ENCODE results near the gene PLCB4. TPM values are rescaled to one million over a fixed set of nuclear protein-coding genes. Genes with fewer than 3 reads are reported as not detected.
A peak's percentile ranks its signal among the peaks of the same experiment; 100 is the strongest.

The PLCB4 gene
- total RNA-seq, 1 donor from 2014 or later, result 1.6 TPM

DNA sequence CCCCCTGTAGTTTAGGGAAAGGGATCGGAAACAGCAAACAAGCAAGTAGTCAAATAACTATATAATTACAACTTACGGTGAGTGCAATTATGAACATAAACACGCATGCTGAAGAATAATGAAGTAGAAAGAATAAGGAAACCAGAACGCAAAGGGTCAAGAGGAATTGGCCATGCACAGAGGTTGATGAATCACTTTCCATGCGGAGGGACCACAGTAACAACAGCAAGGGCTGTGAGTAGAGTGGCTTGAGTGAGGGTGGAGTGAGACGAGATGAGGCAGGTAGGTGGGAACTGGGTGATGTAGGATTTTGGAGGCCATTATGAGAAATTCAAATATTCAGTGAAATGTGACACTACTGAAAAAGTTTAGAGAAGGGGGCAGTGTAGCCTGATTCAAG, 333.3 kb downstream of the PLCB4 start:
- no peak for TF ChIP-seq CTCF (IDR thresholded peaks at IDR 0.05; ENCODE audit: insufficient read depth, low read length, severe bottlenecking)

DNA sequence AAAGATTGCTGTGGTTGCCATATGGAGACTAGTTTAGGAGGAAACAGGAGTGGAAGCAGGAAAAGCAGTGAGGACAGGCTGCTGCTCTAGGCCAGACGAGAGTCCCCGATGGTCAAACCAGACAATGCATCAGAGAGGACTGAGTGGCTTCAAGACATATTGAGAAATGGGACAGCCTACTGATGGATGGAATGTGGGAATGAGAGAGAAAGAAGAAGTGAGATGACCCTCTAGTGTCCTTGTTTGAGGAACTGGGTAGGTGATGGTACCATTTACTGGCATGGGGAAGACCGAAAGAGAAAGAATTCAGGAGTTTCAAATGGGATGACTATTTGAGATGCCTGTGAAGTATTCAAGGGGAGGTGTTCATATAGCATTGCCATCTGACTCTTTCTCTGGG, 333.7 kb downstream of the PLCB4 start:
- no peak for FAIRE-seq
- no peak for TF ChIP-seq CTCF (IDR thresholded peaks at IDR 0.05; ENCODE audit: insufficient read depth, low read length, severe bottlenecking)
- Histone ChIP-seq H3K36me3 (ENCODE audit: control insufficient read depth, insufficient read depth, low read length) (no peaks in the 10 kb centered on the region), H3K4me3 (ENCODE audit: low read depth, low read length) (no peak overlapping the region), H3K27me3 (ENCODE audit: control insufficient read depth, insufficient read depth, low read length) (no peaks in the 10 kb centered on the region)
- no peak for DNase-seq (ENCODE audit: low read depth)

More for the DNA sequence above, 333.3 kb downstream of the PLCB4 start:
- Histone ChIP-seq H3K36me3 (ENCODE audit: control insufficient read depth, insufficient read depth, low read length) (no peaks in the 10 kb centered on the region), H3K4me3 (ENCODE audit: low read depth, low read length) (no peak overlapping the region), H3K27me3 (ENCODE audit: control insufficient read depth, insufficient read depth, low read length) (no peaks in the 10 kb centered on the region)
- FAIRE-seq (no peak), DNase-seq (ENCODE audit: low read depth) (no peak)

DNA sequence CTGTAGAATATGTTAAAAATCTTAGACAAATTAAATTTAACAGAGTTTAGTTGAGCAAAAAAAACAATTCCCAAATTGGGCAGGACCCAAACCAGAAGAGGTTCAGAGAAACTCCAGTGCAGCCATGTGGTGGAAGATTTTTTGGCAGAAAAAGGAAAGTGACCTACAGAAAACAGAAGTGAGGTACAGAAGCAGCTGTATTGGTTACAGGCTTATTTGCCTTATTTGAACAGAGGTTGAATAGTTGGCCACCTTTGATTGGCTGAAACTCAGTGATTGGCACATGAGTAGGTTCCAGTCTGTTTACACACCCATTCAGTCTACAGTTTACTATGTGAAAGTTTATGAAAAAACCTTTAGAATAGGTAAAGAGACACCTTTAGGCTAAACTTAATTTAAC, 334.6 kb downstream of the PLCB4 start:
- TF ChIP-seq CTCF (IDR thresholded peaks at IDR 0.05; ENCODE audit: insufficient read depth, low read length, severe bottlenecking), result no peak
- Histone ChIP-seq H3K36me3 (ENCODE audit: control insufficient read depth, insufficient read depth, low read length) (no peaks in the 10 kb centered on the region), H3K27me3 (ENCODE audit: control insufficient read depth, insufficient read depth, low read length) (no peaks in the 10 kb centered on the region), H3K4me3 (ENCODE audit: low read depth, low read length) (no peak overlapping the region)
- FAIRE-seq (no peak), DNase-seq (ENCODE audit: low read depth) (no peak)

- peak; percentile 65 for DNase-seq (ENCODE audit: low read depth)
- Histone ChIP-seq H3K36me3 (ENCODE audit: control insufficient read depth, insufficient read depth, low read length) (no peaks in the 10 kb centered on the region), H3K27me3 (ENCODE audit: control insufficient read depth, insufficient read depth, low read length) (no peaks in the 10 kb centered on the region), H3K4me3 (ENCODE audit: low read depth, low read length) (no peak overlapping the region)
- no peak for FAIRE-seq
- peak; percentile 72 for TF ChIP-seq CTCF (IDR thresholded peaks at IDR 0.05; ENCODE audit: insufficient read depth, low read length, severe bottlenecking)
Observed at GRCh38 chr20:9407805-9408421, 339.0 kb downstream of the PLCB4 start.

DNA sequence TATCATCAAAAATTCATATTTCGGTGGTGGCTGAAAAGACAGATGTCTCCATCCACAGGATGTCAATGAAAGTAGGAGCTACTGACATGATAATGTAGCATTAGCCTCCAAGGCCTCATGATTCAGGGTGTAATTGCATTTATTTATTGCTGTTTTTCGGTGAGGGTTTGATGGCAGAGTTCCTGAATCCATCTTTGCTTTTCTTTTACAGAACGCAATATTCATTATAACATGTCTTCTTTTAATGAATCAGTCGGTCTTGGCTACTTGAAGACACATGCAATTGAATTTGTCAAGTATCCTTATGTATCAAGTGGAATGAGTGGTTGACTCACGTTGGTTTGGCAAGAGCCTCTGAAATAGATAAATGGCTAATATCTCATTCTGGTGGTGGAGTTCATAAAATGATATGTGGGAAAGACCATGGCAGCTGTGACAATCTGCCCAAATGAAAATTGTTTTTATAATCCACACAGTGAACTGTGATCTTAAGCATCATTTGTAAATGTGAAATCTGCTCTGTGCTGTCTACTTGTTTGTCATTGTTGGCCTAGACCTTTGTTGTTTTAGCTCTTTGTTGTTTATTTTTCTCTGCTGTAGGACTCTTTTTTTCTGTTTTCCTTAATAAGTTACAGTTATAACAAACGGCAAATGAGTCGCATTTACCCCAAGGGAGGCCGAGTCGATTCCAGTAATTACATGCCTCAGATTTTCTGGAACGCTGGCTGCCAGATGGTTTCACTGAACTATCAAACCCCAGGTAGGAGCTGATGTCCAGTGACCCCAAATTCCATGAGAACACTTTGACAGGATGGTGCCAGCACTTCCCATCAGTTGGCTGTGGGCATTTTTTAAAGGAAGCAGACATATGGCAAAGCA, 339.8 kb downstream of the PLCB4 start:
- Histone ChIP-seq H3K27me3 (ENCODE audit: control insufficient read depth, insufficient read depth, low read length) (no peaks in the 10 kb centered on the region), H3K4me3 (ENCODE audit: low read depth, low read length) (no peak overlapping the region), H3K36me3 (ENCODE audit: control insufficient read depth, insufficient read depth, low read length) (no peaks in the 10 kb centered on the region)
- DNase-seq (ENCODE audit: low read depth), result peak; percentile 66
- TF ChIP-seq CTCF (IDR thresholded peaks at IDR 0.05; ENCODE audit: insufficient read depth, low read length, severe bottlenecking), result no peak
- FAIRE-seq, result no peak
